T47D (cell line): ENCODE data around the gene TCEAL2.
"Not testable (repeated sequence)": the region's sequence is repeated elsewhere in the genome, so short reads cannot be mapped to it uniquely, and the experiment has no call there.

ENCODE experiments used
- DNase-seq, 2 experiments: peaks; one replicate each; pipeline versions ENCODE4 v3.0.0 to v3.0.0-alpha.2; 2011 to 2012; ENCODE audit warnings: low read depth in 1 of 2, low spot score in 1 of 2
- JUND ChIP-seq: IDR thresholded peaks from 2 replicates; pipeline ENCODE4 v1.6.1; 2012; ENCODE audit warnings: low read depth
- in situ Hi-C: cut with HindIII; loops from 2 replicates; pipeline ENCODE4 v1.10.0; 2016; ENCODE audit warnings: low sequenced_read_pairs, low pct_unique_long_range_greater_than_20kb

The TCEAL2 gene

GRCh38 chrX:102125436-102125835, at the start of gene TCEAL2:
TSS of gene TCEAL2 (plus strand) at chrX:102125679. CDS start at chrX:102126831, 1,152 bp downstream.
- in situ Hi-C loops, DNase-seq: not testable (repeated sequence)

- DNase-seq = no peak
- no peak for TF ChIP-seq JUND
- in situ Hi-C loops = no loop called here
Measured at GRCh38 chrX:102077426-102077825, 48.1 kb upstream of the TCEAL2 start.

GRCh38 chrX:102085706-102086105, 39.8 kb upstream of the TCEAL2 start:
- no peak for TF ChIP-seq JUND
- in situ Hi-C loops = no loop called here
- peak in 1 of 2 experiments; percentile 13 for DNase-seq

GRCh38 chrX:102113367-102113766, 12.1 kb upstream of the TCEAL2 start:
- in situ Hi-C loops = no loop called here
- no peak for TF ChIP-seq JUND
- DNase-seq = no peak

GRCh38 chrX:102115748-102116147, 9.7 kb upstream of the TCEAL2 start:
- TF ChIP-seq JUND = no peak
- in situ Hi-C loops = no loop called here
- DNase-seq = no peak

GRCh38 chrX:102125014-102125413, 465 bp upstream of the TCEAL2 start:
- DNase-seq, in situ Hi-C loops: not testable (repeated sequence)

- in situ Hi-C loops, DNase-seq: not testable (repeated sequence)
Measured at GRCh38 chrX:102126080-102126818, 770 bp downstream of the TCEAL2 start.

- no peak for DNase-seq
- no peak for TF ChIP-seq JUND
- in situ Hi-C loops = no loop called here
Measured at GRCh38 chrX:102126863-102127262, 1.4 kb downstream of the TCEAL2 start.

GRCh38 chrX:102129473-102129872, 4.0 kb downstream of the TCEAL2 start:
- in situ Hi-C loops = no loop called here
- no peak for TF ChIP-seq JUND
- peak; percentile 4 to 7 for DNase-seq

- in situ Hi-C loops = no loop called here
- DNase-seq = peak in 1 of 2 experiments; percentile 9
- no peak for TF ChIP-seq JUND
Measured at GRCh38 chrX:102138064-102138463, 12.6 kb downstream of the TCEAL2 start.

- DNase-seq, in situ Hi-C loops: not testable (repeated sequence)
Measured at GRCh38 chrX:102140876-102141275, 15.4 kb downstream of the TCEAL2 start.

- in situ Hi-C loops, DNase-seq: not testable (repeated sequence)
Measured at GRCh38 chrX:102141631-102142030, 16.2 kb downstream of the TCEAL2 start.

GRCh38 chrX:102142274-102142673, 16.8 kb downstream of the TCEAL2 start, which contains the start of gene TCEAL6:
TSS of gene TCEAL6 (minus strand) at chrX:102142481.
- in situ Hi-C loops, DNase-seq: not testable (repeated sequence)

- in situ Hi-C loops = no loop called here
- DNase-seq = peak in 1 of 2 experiments; percentile 0
- no peak for TF ChIP-seq JUND
Measured at GRCh38 chrX:102154218-102154860, 28.9 kb downstream of the TCEAL2 start.
